Measurements from ENCODE around the gene GRID1. TPM values are rescaled to one million over a fixed set of nuclear protein-coding genes. Genes with fewer than 3 reads are reported as not detected.
"Not testable (repeated sequence)": the region's sequence is repeated elsewhere in the genome, so short reads cannot be mapped to it uniquely, and the experiment has no call there.

Gene GRID1
- total RNA-seq, 2 donors from 2014 or later = 0.27 to 0.85 TPM

- no peaks in the 10 kb centered on the region for H3K4me1 ChIP-seq (ENCODE audit: control insufficient read depth in 1 of 2, low read depth in 2 of 2)
- no peak overlapping the region for H3K4me3 ChIP-seq
- no peaks in the 10 kb centered on the region for H3K36me3 ChIP-seq
- H3K27ac ChIP-seq = no peak overlapping the region
- ATAC-seq (ENCODE audit: insufficient number of reproducible peaks, low FRiP score, low read depth) (no peak), DNase-seq (ENCODE audit: low spot score) (no peak)
- TF ChIP-seq CTCF (IDR thresholded peaks at IDR 0.05) = no peak
- H3K27me3 ChIP-seq (replicated peaks; ENCODE audit: insufficient read depth) = no peaks in the 10 kb centered on the region
- no peaks in the 10 kb centered on the region for H3K9me3 ChIP-seq
Measured at GRCh38 chr10:86078639-86079035, 288.0 kb downstream of the GRID1 start.

GRCh38 chr10:86077871-86078638 lies 288.5 kb downstream of the GRID1 start:
- no peaks in the 10 kb centered on the region for H3K9me3 ChIP-seq
- H3K4me3 ChIP-seq = no peak overlapping the region
- no peaks in the 10 kb centered on the region for H3K27me3 ChIP-seq (replicated peaks; ENCODE audit: insufficient read depth)
- DNase-seq (ENCODE audit: low spot score) (no peak), ATAC-seq (ENCODE audit: insufficient number of reproducible peaks, low FRiP score, low read depth) (no peak)
- no peaks in the 10 kb centered on the region for H3K4me1 ChIP-seq (ENCODE audit: control insufficient read depth in 1 of 2, low read depth in 2 of 2)
- H3K27ac ChIP-seq = no peak overlapping the region
- H3K36me3 ChIP-seq = no peaks in the 10 kb centered on the region
- TF ChIP-seq CTCF (IDR thresholded peaks at IDR 0.05) = no peak

GRCh38 chr10:86077271-86077670 lies 289.3 kb downstream of the GRID1 start:
- H3K4me3 ChIP-seq = no peak overlapping the region
- H3K27me3 ChIP-seq (replicated peaks; ENCODE audit: insufficient read depth) = no peaks in the 10 kb centered on the region
- no peaks in the 10 kb centered on the region for H3K9me3 ChIP-seq
- H3K27ac ChIP-seq = no peak overlapping the region
- TF ChIP-seq CTCF (IDR thresholded peaks at IDR 0.05) = no peak
- H3K4me1 ChIP-seq (ENCODE audit: control insufficient read depth in 1 of 2, low read depth in 2 of 2) = no peaks in the 10 kb centered on the region
- H3K36me3 ChIP-seq = no peaks in the 10 kb centered on the region
- ATAC-seq (ENCODE audit: insufficient number of reproducible peaks, low FRiP score, low read depth) = no peak
- no peak for DNase-seq (ENCODE audit: low spot score)

GRCh38 chr10:86076497-86076896 lies 290.1 kb downstream of the GRID1 start:
- H3K4me1 ChIP-seq (ENCODE audit: control insufficient read depth in 1 of 2, low read depth in 2 of 2); H3K36me3 ChIP-seq; ATAC-seq (ENCODE audit: insufficient number of reproducible peaks, low FRiP score, low read depth); H3K27me3 ChIP-seq (replicated peaks; ENCODE audit: insufficient read depth); H3K27ac ChIP-seq; H3K4me3 ChIP-seq; H3K9me3 ChIP-seq; DNase-seq (ENCODE audit: low spot score): not testable (repeated sequence)

GRCh38 chr10:86075512-86075911 lies 291.1 kb downstream of the GRID1 start:
- Histone ChIP-seq H3K36me3 (no peaks in the 10 kb centered on the region), H3K4me1 (ENCODE audit: control insufficient read depth in 1 of 2, low read depth in 2 of 2) (no peaks in the 10 kb centered on the region), H3K27me3 (replicated peaks; ENCODE audit: insufficient read depth) (no peaks in the 10 kb centered on the region), H3K4me3 (no peak overlapping the region), H3K27ac (no peak overlapping the region), H3K9me3 (no peaks in the 10 kb centered on the region)
- ATAC-seq (ENCODE audit: insufficient number of reproducible peaks, low FRiP score, low read depth) = no peak
- TF ChIP-seq CTCF (IDR thresholded peaks at IDR 0.05) = no peak
- no peak for DNase-seq (ENCODE audit: low spot score)

- no peaks in the 10 kb centered on the region for H3K27me3 ChIP-seq (replicated peaks; ENCODE audit: insufficient read depth)
- no peaks in the 10 kb centered on the region for H3K9me3 ChIP-seq
- TF ChIP-seq CTCF (IDR thresholded peaks at IDR 0.05) = no peak
- H3K36me3 ChIP-seq = no peaks in the 10 kb centered on the region
- no peak for DNase-seq (ENCODE audit: low spot score)
- no peak overlapping the region for H3K27ac ChIP-seq
- no peak overlapping the region for H3K4me3 ChIP-seq
- no peaks in the 10 kb centered on the region for H3K4me1 ChIP-seq (ENCODE audit: control insufficient read depth in 1 of 2, low read depth in 2 of 2)
- ATAC-seq (ENCODE audit: insufficient number of reproducible peaks, low FRiP score, low read depth) = no peak
Measured at GRCh38 chr10:86074294-86074693, 292.3 kb downstream of the GRID1 start.
